ENCODE results near the gene PLA2G6.

Gene PLA2G6

DNA sequence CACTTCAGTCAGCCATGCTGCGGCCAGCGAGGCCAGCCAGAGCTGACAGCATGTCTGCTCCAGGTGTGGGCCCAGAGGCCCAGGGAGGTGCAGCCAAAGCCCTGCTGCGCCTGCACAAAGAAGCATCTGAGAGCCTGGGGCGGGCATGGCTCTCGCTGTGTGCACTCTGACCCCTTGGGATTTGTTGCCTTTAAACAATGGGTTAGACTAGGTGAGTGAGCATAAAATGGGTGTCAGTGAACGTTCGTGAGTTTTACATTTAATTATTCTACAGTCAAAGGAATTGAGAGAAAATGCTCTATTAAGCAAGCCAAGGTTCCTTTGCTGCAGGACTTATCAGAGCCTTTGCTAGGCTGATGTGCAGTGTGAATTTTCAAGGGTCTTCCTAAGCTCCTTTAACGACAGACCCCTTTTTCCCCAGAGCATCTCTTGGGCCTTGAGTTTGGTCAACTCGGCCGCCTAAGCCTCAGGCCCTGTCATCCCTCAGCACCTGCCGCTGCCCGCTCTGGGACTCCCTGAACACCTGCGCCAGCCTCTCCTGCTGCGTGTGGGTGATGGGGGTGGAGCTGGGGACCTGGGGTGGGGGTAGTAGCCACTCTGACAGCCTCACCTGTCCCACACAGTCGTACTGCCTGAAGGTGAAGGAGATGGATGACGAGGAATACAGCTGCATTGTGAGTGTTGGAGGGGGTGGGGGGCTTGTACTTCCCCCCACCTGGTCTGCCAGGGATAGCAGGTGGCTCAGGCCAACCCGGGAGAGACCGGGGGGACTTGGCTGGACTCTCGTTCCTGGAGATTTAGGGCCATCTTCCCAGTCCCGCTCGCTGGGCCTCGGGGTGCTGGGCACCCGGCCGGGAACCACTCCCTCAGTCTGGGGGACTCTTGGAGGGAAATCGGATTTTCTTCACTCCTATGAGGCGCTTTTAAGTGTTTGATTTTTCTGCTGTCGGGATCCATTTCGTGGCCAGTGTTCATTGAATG is 108.2 kb downstream of the PLA2G6 start:
- TF ChIP-seq, protein P1, sequence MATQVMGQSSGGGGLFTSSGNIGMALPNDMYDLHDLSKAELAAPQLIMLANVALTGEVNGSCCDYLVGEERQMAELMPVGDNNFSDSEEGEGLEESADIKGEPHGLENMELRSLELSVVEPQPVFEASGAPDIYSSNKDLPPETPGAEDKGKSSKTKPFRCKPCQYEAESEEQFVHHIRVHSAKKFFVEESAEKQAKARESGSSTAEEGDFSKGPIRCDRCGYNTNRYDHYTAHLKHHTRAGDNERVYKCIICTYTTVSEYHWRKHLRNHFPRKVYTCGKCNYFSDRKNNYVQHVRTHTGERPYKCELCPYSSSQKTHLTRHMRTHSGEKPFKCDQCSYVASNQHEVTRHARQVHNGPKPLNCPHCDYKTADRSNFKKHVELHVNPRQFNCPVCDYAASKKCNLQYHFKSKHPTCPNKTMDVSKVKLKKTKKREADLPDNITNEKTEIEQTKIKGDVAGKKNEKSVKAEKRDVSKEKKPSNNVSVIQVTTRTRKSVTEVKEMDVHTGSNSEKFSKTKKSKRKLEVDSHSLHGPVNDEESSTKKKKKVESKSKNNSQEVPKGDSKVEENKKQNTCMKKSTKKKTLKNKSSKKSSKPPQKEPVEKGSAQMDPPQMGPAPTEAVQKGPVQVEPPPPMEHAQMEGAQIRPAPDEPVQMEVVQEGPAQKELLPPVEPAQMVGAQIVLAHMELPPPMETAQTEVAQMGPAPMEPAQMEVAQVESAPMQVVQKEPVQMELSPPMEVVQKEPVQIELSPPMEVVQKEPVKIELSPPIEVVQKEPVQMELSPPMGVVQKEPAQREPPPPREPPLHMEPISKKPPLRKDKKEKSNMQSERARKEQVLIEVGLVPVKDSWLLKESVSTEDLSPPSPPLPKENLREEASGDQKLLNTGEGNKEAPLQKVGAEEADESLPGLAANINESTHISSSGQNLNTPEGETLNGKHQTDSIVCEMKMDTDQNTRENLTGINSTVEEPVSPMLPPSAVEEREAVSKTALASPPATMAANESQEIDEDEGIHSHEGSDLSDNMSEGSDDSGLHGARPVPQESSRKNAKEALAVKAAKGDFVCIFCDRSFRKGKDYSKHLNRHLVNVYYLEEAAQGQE (IDR thresholded peaks at IDR 0.05; ENCODE audit: insufficient read depth in 1 of 2, low read depth in 2 of 2, low read length in 2 of 2) = no peak
- no peak for TF ChIP-seq SIN3A (IDR thresholded peaks at IDR 0.05; ENCODE audit: borderline replicate concordance, insufficient read depth, low read length)
- no peak for TF ChIP-seq POLR2AphosphoS5 (IDR thresholded peaks at IDR 0.05; ENCODE audit: low read depth, low read length)
- TF ChIP-seq TAF1 (IDR thresholded peaks at IDR 0.05; ENCODE audit: borderline replicate concordance, insufficient read depth, low read length) = no peak
- TF ChIP-seq FOXP2 (optimal IDR thresholded peaks at IDR 0.05; ENCODE audit: borderline replicate concordance, extremely low read depth, extremely low read length, insufficient read depth) = no peak

DNA sequence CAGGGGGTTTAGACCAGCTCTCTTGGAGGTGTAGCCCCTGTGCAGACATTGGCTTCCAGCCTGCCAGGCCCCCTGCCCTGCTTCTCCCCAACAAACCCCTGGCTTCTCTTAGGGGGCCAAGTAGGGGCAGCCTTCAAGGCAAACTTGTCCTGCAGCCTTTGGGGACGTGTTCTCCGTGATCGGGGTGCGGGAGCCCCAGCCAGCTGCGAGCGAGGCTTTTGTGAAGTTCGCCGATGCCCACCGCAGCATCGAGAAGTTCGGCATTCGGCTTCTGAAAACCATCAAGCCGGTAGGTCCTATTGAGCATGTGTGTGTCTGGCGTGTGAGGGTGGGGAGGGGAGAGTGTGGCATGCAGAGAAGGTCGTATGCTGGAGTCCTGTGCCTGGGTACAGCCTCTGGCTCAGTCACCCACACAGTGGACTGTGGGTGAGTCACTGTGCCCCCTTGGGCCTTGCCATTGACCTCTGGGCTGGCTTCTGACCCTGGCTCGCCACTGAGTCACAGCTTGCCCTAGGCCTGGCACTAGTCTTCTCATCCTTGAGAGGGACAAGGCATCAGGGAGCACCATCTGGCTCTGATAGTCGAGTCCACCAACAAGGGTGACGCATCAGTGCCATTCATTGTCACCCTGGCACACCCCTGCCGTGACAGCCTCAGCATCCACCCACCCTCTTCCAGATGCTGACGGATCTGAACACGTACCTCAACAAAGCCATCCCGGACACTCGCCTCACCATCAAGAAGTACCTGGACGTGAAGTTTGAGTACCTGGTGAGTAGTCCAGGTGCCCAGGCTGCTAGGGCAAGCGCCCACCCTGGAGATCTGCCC is 109.1 kb downstream of the PLA2G6 start:
- no peak for TF ChIP-seq POLR2AphosphoS5 (IDR thresholded peaks at IDR 0.05; ENCODE audit: low read depth, low read length)
- no peak for TF ChIP-seq TAF1 (IDR thresholded peaks at IDR 0.05; ENCODE audit: borderline replicate concordance, insufficient read depth, low read length)
- TF ChIP-seq, protein P1 (IDR thresholded peaks at IDR 0.05; ENCODE audit: insufficient read depth in 1 of 2, low read depth in 2 of 2, low read length in 2 of 2) = no peak
- no peak for TF ChIP-seq SIN3A (IDR thresholded peaks at IDR 0.05; ENCODE audit: borderline replicate concordance, insufficient read depth, low read length)
- no peak for TF ChIP-seq FOXP2 (optimal IDR thresholded peaks at IDR 0.05; ENCODE audit: borderline replicate concordance, extremely low read depth, extremely low read length, insufficient read depth)

DNA sequence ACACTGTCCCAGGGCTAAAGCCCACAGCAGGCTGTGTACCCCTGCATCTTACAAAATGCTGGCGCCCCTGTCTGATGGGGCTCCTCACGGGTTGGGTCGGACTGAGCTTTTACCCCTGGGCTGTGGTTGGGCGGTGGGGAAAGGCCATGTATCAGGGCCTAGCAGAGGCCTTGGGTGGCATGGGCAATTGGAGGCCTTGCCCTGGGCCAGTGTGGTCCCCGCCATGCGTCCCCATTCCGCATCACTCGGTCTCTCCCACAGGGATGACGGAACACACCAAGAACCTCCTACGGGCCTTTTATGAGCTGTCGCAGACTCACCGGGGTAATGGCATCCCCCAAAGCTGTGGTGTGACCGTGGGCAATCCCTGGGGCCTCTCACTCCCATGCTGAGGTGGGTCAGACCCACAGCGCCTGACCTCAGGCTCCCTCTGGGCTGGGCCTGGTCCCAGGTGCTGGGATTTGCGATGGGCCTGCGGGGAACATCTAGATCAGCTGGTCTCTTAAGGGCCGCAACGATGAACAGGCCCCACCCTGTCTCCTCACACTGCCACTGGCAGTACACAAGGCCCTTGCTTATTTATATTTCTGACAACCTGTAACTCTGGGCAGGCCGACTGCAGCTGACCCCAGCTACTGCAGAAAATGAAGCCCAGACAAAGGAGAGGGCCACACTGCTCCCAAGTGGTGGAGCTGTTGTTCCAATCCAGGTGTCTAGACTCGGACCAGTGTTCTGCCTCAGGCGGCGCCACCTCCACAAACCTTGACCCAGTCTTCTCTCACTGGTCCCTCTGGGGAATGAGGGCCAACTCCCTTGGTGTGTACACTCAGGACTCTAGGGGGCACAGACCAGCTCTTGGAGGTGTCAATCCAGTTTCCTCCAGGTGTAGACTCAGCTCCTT is 110.0 kb downstream of the PLA2G6 start:
- TF ChIP-seq TAF1 (IDR thresholded peaks at IDR 0.05; ENCODE audit: borderline replicate concordance, insufficient read depth, low read length) (no peak), POLR2AphosphoS5 (IDR thresholded peaks at IDR 0.05; ENCODE audit: low read depth, low read length) (no peak), SIN3A (IDR thresholded peaks at IDR 0.05; ENCODE audit: borderline replicate concordance, insufficient read depth, low read length) (no peak), FOXP2 (optimal IDR thresholded peaks at IDR 0.05; ENCODE audit: borderline replicate concordance, extremely low read depth, extremely low read length, insufficient read depth) (no peak)
- TF ChIP-seq, protein P1 (IDR thresholded peaks at IDR 0.05; ENCODE audit: insufficient read depth in 1 of 2, low read depth in 2 of 2, low read length in 2 of 2) = no peak

DNA sequence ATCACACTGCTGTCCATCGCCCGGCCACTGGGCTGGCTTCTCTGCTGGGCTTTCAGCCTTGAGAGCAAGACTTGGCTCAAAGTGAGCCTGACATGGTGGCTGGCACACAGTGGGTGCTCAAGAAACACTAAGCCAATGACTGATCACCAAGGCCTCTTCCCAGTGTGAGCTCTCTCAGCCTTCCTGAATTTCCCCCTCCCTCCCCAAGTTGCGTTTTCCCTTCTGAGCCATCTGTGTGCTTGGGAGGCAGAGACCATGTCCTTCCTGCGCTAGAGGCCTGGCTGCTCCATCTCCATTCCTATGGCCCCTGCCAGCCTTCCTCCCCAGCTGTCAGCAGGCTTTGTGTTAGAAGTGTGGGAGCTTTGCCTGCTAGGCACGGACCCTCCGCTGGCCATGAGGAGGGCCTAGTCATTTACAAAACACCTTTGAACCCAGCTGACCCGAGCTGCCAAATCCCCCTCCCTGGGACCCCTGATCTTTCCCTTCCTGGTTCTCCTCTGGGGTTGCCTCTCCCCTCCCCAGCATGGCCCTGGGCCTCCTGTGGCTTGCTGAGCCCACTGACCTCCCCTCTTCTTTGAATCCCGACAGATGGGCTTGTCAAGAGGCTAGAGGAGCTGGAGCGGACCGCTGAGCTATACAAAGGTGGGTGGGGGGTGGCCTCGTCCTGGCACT is 111.2 kb downstream of the PLA2G6 start:
- TF ChIP-seq POLR2AphosphoS5 (IDR thresholded peaks at IDR 0.05; ENCODE audit: low read depth, low read length) (no peak), SIN3A (IDR thresholded peaks at IDR 0.05; ENCODE audit: borderline replicate concordance, insufficient read depth, low read length) (no peak), FOXP2 (optimal IDR thresholded peaks at IDR 0.05; ENCODE audit: borderline replicate concordance, extremely low read depth, extremely low read length, insufficient read depth) (no peak), TAF1 (IDR thresholded peaks at IDR 0.05; ENCODE audit: borderline replicate concordance, insufficient read depth, low read length) (no peak)
- TF ChIP-seq, protein P1 (IDR thresholded peaks at IDR 0.05; ENCODE audit: insufficient read depth in 1 of 2, low read depth in 2 of 2, low read length in 2 of 2) = no peak
